ENCODE measurements around the gene GJD2. TPM values are rescaled to one million over a fixed set of nuclear protein-coding genes. Genes with fewer than 3 reads are reported as not detected.

GJD2 gene
- not detected in 2 replicates for total RNA-seq (2014; rRNA removed; shearing (Covaris generic))
- not detected in 2 replicates for polyA plus RNA-seq (2016; fragmentation: Nextera tagmentation; extraction: Ambion mirVana)

GRCh38 chr15:34754674-34755418 lies at the start of gene GJD2:
Gene GJD2 (minus strand): TSS chr15:34754998. CDS start chr15:34754488, 510 bp downstream.
- H2AFZ ChIP-seq, result no peak within 1 kb of the TSS
- no peaks in the 10 kb centered on the region for H3K79me2 ChIP-seq (ENCODE audit: insufficient read depth)

DNA sequence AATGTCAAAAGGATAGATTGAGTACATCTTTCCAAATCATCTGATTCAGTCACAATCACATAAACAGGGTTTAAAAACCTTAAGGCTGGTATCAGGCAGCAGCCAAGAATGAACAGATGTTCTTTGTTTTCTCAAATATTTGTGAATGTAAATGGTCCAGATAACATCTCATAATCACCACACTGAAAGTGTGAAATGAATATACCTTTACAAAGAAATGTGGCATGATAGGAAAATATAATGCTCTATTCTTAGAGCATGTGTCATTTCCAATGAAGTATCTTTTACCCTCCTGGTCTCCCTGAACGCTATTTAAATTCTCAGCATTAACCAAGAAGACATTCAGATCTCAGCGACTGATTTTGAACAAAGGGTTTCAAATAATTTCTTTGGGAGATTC lies 49.3 kb upstream of the GJD2 start:
- H3F3A ChIP-seq (ENCODE audit: insufficient read depth), result 0 out of 2 replicates have a peak, but pooled peaks cover 12% of the 10 kb centered on the region
- peaks cover 16% of the 10 kb centered on the region for H3K4me1 ChIP-seq (ENCODE audit: insufficient read depth)
- H3K9me3 ChIP-seq (ENCODE audit: low read depth), result no peaks in the 10 kb centered on the region
- H3K4me2 ChIP-seq (ENCODE audit: unreplicated experiment), result no peak overlapping the region
- H3K27ac ChIP-seq, result no peak overlapping the region
- no peak overlapping the region for H3K4me3 ChIP-seq
- H2AFZ ChIP-seq, result no peak overlapping the region
- H3K36me3 ChIP-seq (ENCODE audit: low read depth), result no peaks in the 10 kb centered on the region
- TF ChIP-seq EZH2phosphoT487 (IDR thresholded peaks at IDR 0.05; ENCODE audit: insufficient read depth, low read depth), result no peak
- no peak for TF ChIP-seq EZH2 (IDR thresholded peaks at IDR 0.05; ENCODE audit: insufficient read depth, poor library complexity, severe bottlenecking)
- no peaks in the 10 kb centered on the region for H3K9me2 ChIP-seq (ENCODE audit: insufficient read depth)
- in situ Hi-C loops (cut with MboI), result no loop called here
- H4K20me1 ChIP-seq (ENCODE audit: insufficient read depth), result no peaks in the 10 kb centered on the region
- H3K9ac ChIP-seq, result no peak overlapping the region
- 94 to 98% methylated on average over 2 of the region's 2 CpGs for WGBS, 2 experiments (ENCODE audit: low coverage in 1 of 2, low lambda C conversion rate in 2 of 2, missing lambda C conversion rate in 2 of 2)
- no peaks in the 10 kb centered on the region for H3K79me2 ChIP-seq (ENCODE audit: insufficient read depth)
- DNase-seq, result no peak
- no peaks in the 10 kb centered on the region for H3K27me3 ChIP-seq (replicated peaks; ENCODE audit: insufficient read depth)

More at GRCh38 chr15:34754674-34755418, at the start of gene GJD2:
- Histone ChIP-seq H3K27ac (no peak within 1 kb of the TSS), H3K4me3 (peak within 1 kb of the TSS; percentile 44), H3K4me1 (ENCODE audit: insufficient read depth) (no peaks in the 10 kb centered on the region), H3K9ac (no peak within 1 kb of the TSS), H3F3A (ENCODE audit: insufficient read depth) (no peaks in the 10 kb centered on the region), H4K20me1 (ENCODE audit: insufficient read depth) (no peaks in the 10 kb centered on the region), H3K36me3 (ENCODE audit: low read depth) (no peaks in the 10 kb centered on the region), H3K9me2 (ENCODE audit: insufficient read depth) (no peaks in the 10 kb centered on the region), H3K9me3 (ENCODE audit: low read depth) (no peaks in the 10 kb centered on the region), H3K4me2 (ENCODE audit: unreplicated experiment) (peak within 1 kb of the TSS; percentile 50), H3K27me3 (replicated peaks; ENCODE audit: insufficient read depth) (peaks cover 58% of the 10 kb centered on the region)
- in situ Hi-C loops (cut with MboI), result no loop called here
- WGBS, 2 experiments (ENCODE audit: low coverage in 1 of 2, low lambda C conversion rate in 2 of 2, missing lambda C conversion rate in 2 of 2), result 3% methylated on average over 62 to 79 of the region's 81 CpGs
- no peak for TF ChIP-seq EZH2phosphoT487 (IDR thresholded peaks at IDR 0.05; ENCODE audit: insufficient read depth, low read depth)
- peak; percentile 45 for TF ChIP-seq EZH2 (IDR thresholded peaks at IDR 0.05; ENCODE audit: insufficient read depth, poor library complexity, severe bottlenecking)
- peak; percentile 19 for DNase-seq

DNA sequence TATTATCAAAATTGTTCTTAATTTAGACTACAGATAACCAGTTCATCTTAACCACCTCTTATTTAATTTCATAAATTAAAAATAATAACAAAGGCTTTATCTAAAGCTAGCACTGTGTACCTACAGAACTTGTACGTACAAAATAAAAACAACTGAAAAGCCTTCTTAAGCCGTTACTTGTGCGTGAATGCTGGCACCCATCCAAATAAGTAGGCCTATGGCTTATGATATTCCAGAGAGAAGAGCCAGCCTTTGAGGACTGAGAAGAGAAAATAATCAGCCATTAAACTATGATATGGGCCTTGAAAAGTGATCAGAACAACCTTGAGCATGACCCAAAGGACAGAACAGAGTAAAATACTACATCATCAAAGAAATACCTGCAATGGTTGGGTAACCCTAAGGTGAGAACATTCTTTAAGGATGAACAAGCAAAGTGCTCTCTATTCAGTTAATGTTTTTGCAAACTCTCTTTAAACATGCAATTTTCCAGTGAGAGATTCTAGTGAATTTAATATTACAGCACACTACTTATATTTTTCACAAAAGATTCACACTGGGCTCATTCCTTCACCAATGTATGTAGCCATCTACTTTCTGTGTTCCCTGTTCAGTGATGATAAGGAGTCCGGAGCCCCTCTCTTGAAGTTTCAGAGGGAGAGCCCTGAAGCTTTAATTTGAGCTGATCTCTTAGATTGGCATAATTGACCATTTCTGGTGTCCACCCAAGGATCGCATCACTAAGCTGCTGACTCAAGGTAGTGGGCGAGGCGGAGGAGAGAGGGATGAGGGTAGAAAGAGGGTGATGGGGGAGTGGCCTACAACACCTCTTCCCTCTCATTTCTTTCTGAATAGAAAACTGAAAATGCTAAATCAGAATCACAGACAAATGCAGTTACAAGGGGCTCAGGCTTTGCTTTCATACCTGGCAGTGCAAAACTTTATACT lies 48.3 kb upstream of the GJD2 start:
- H3K4me1 ChIP-seq (ENCODE audit: insufficient read depth), result peaks cover 15% of the 10 kb centered on the region
- 85 to 91% methylated on average over 7 of the region's 7 CpGs for WGBS, 2 experiments (ENCODE audit: low coverage in 1 of 2, low lambda C conversion rate in 2 of 2, missing lambda C conversion rate in 2 of 2)
- in situ Hi-C loops (cut with MboI), result no loop called here
- no peaks in the 10 kb centered on the region for H3K9me2 ChIP-seq (ENCODE audit: insufficient read depth)
- no peak overlapping the region for H3K4me3 ChIP-seq
- no peaks in the 10 kb centered on the region for H4K20me1 ChIP-seq (ENCODE audit: insufficient read depth)
- H3K27me3 ChIP-seq (replicated peaks; ENCODE audit: insufficient read depth), result no peaks in the 10 kb centered on the region
- no peaks in the 10 kb centered on the region for H3K79me2 ChIP-seq (ENCODE audit: insufficient read depth)
- H3K4me2 ChIP-seq (ENCODE audit: unreplicated experiment), result no peak overlapping the region
- H3K9me3 ChIP-seq (ENCODE audit: low read depth), result no peaks in the 10 kb centered on the region
- TF ChIP-seq EZH2phosphoT487 (IDR thresholded peaks at IDR 0.05; ENCODE audit: insufficient read depth, low read depth), result no peak
- no peak for TF ChIP-seq EZH2 (IDR thresholded peaks at IDR 0.05; ENCODE audit: insufficient read depth, poor library complexity, severe bottlenecking)
- H3K9ac ChIP-seq, result no peak overlapping the region
- H3K27ac ChIP-seq, result no peak overlapping the region
- no peaks in the 10 kb centered on the region for H3K36me3 ChIP-seq (ENCODE audit: low read depth)
- peak; percentile 37 for DNase-seq
- 0 out of 2 replicates have a peak, but pooled peaks cover 12% of the 10 kb centered on the region for H3F3A ChIP-seq (ENCODE audit: insufficient read depth)
- H2AFZ ChIP-seq, result no peak overlapping the region

DNA sequence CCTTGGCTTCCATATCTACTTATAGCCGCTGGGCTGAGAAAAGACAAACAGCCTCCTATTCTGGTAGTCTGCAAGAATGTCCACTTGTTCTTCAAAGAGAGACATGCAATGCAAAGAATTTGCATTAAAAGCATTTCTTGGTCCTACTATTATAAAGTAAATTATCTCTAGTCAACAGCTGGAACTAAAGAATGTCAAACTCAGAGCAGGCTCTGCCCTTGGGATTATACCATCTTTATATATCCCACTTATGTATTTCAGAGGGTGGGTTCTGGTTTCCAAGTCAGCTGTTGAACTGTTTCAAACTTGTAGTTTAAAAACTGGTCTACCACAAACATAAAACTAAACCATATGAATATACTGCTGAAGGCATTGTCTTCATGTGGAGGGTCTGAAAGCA lies 47.6 kb upstream of the GJD2 start:
- H4K20me1 ChIP-seq (ENCODE audit: insufficient read depth), result no peaks in the 10 kb centered on the region
- H3K27ac ChIP-seq, result no peak overlapping the region
- H2AFZ ChIP-seq, result no peak overlapping the region
- no peaks in the 10 kb centered on the region for H3K9me2 ChIP-seq (ENCODE audit: insufficient read depth)
- in situ Hi-C loops (cut with MboI), result no loop called here
- H3K9ac ChIP-seq, result no peak overlapping the region
- H3K9me3 ChIP-seq (ENCODE audit: low read depth), result no peaks in the 10 kb centered on the region
- TF ChIP-seq EZH2 (IDR thresholded peaks at IDR 0.05; ENCODE audit: insufficient read depth, poor library complexity, severe bottlenecking) (no peak), EZH2phosphoT487 (IDR thresholded peaks at IDR 0.05; ENCODE audit: insufficient read depth, low read depth) (no peak)
- H3K4me1 ChIP-seq (ENCODE audit: insufficient read depth), result peaks cover 12% of the 10 kb centered on the region
- 0 out of 2 replicates have a peak, but pooled peaks cover 12% of the 10 kb centered on the region for H3F3A ChIP-seq (ENCODE audit: insufficient read depth)
- no peak overlapping the region for H3K4me3 ChIP-seq
- WGBS, 2 experiments (ENCODE audit: low coverage in 1 of 2, low lambda C conversion rate in 2 of 2, missing lambda C conversion rate in 2 of 2), result 88 to 98% methylated on average over 1 of the region's 1 CpG
- H3K27me3 ChIP-seq (replicated peaks; ENCODE audit: insufficient read depth), result no peaks in the 10 kb centered on the region
- no peak overlapping the region for H3K4me2 ChIP-seq (ENCODE audit: unreplicated experiment)
- DNase-seq, result no peak
- H3K36me3 ChIP-seq (ENCODE audit: low read depth), result no peaks in the 10 kb centered on the region
- H3K79me2 ChIP-seq (ENCODE audit: insufficient read depth), result no peaks in the 10 kb centered on the region

All from GM23248 (cell line).